ENCODE data around the gene PLOD3.

The PLOD3 gene

GRCh38 chr7:101179117-101179516, 38.3 kb downstream of the PLOD3 start:
- DNase-seq, result no peak

- no peak for DNase-seq
Measured at GRCh38 chr7:101177644-101178043, 39.7 kb downstream of the PLOD3 start.

GRCh38 chr7:101175664-101176063, 41.7 kb downstream of the PLOD3 start:
- no peak for DNase-seq

GRCh38 chr7:101174322-101174854, 43.0 kb downstream of the PLOD3 start:
- DNase-seq, result no peak

- no peak for DNase-seq
Measured at GRCh38 chr7:101173752-101174244, 43.6 kb downstream of the PLOD3 start.

GRCh38 chr7:101172854-101173751, 44.3 kb downstream of the PLOD3 start:
- no peak for DNase-seq

- no peak for DNase-seq
Measured at GRCh38 chr7:101172005-101172853, 45.2 kb downstream of the PLOD3 start.

GRCh38 chr7:101171442-101171837, 45.9 kb downstream of the PLOD3 start:
- DNase-seq, result no peak

- no peak for DNase-seq
Measured at GRCh38 chr7:101170617-101171441, 46.6 kb downstream of the PLOD3 start.

GRCh38 chr7:101169838-101170551, 47.4 kb downstream of the PLOD3 start:
- peak; percentile 25 to 52 for DNase-seq

GRCh38 chr7:101169110-101169837, 48.1 kb downstream of the PLOD3 start:
- peak in 1 of 2 experiments; percentile 52 for DNase-seq

GRCh38 chr7:101168412-101169049, 48.9 kb downstream of the PLOD3 start:
- no peak for DNase-seq

- DNase-seq, result no peak
Measured at GRCh38 chr7:101167645-101168411, 49.6 kb downstream of the PLOD3 start.

GRCh38 chr7:101166909-101167644, 50.3 kb downstream of the PLOD3 start:
- no peak for DNase-seq

GRCh38 chr7:101166648-101166908, 50.8 kb downstream of the PLOD3 start:
- no peak for DNase-seq

- no peak for DNase-seq
Measured at GRCh38 chr7:101165958-101166647, 51.3 kb downstream of the PLOD3 start.

- DNase-seq, result peak; percentile 77 to 81
Measured at GRCh38 chr7:101165075-101165957, 52.1 kb downstream of the PLOD3 start, which contains the start of gene VGF. Gene VGF, minus strand, starts transcription at chr7:101165569. Its CDS starts 726 bp downstream, at chr7:101164843.
